MM.1S (cell line): ENCODE results near the gene DIPK1B.

ENCODE experiments used
- CTCF ChIP-seq: fragments of 300-600 bp; sonication (generic); IDR thresholded peaks from 2 replicates; pipeline ENCODE4 v1.5.1; 2016; ENCODE audit warnings: antibody characterized with exemption, low read length, mixed read lengths
- EZH2 ChIP-seq: fragments of 300-600 bp; sonication (generic); optimal IDR thresholded peaks from 2 replicates; pipeline ENCODE3; 2017; ENCODE audit warnings: low read depth, mild to moderate bottlenecking, antibody characterized with exemption, low read length, mixed read lengths
- EZH2phosphoT487 ChIP-seq: fragments of 300-600 bp; sonication (generic); IDR thresholded peaks from 2 replicates; pipeline ENCODE4 v1.6.1; 2018; ENCODE audit warnings: antibody characterized with exemption, low read length

- TF ChIP-seq CTCF (no peak), EZH2phosphoT487 (no peak), EZH2 (no peak)
Measured at GRCh38 chr9:136747161-136748060, 35.0 kb downstream of the DIPK1B start.
